DOHH2 (cell line): ENCODE measurements around the gene KCTD5.

ENCODE experiments used
- CTCF ChIP-seq: fragments of 200-600 bp; sonication (generic); IDR thresholded peaks from one replicate; pipeline ENCODE4 v1.5.1; 2014; ENCODE audit warnings: antibody characterized with exemption, mild to moderate bottlenecking, low read depth, low read length; ENCODE audit not compliant: poor library complexity, severe bottlenecking
- EZH2phosphoT487 ChIP-seq: fragments of 200-600 bp; sonication (generic); IDR thresholded peaks from 2 replicates; pipeline ENCODE4 v1.6.1; 2017; ENCODE audit warnings: borderline replicate concordance, mild to moderate bottlenecking, antibody characterized with exemption, low read length, moderate library complexity, mixed read lengths

DNA sequence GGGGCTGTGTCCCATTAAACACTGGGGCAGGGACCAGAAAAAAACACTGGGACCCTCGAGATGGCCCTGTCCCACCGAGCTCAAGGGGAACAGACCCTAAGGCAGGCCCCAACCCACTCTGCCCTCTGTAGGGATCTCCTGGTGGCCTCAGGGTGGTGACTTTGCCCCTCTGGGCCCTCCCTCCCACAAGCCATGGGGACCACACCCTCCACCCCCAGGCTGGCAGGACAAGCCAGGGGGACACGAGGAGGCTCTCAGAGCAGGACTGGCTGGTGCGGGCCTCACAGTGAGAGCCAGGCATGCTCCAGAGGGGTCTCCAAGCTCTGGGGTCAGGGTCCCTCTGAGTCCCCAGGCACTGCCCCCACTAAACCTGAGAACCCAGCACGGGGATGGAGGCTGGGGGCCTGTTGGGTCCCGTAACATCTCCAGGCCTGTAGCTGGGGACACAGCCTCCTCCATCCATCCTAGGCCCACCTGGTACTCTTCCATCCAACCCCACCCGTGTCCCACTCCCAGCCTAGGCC is 55.6 kb downstream of the KCTD5 start:
- TF ChIP-seq CTCF (no peak), EZH2phosphoT487 (no peak)
